ENCODE measurements around the gene GCK. TPM values are rescaled to one million over a fixed set of nuclear protein-coding genes. Genes with fewer than 3 reads are reported as not detected.

The GCK gene
- total and polyA plus RNA-seq, 2 donors = 0.24 to 0.30 TPM

DNA sequence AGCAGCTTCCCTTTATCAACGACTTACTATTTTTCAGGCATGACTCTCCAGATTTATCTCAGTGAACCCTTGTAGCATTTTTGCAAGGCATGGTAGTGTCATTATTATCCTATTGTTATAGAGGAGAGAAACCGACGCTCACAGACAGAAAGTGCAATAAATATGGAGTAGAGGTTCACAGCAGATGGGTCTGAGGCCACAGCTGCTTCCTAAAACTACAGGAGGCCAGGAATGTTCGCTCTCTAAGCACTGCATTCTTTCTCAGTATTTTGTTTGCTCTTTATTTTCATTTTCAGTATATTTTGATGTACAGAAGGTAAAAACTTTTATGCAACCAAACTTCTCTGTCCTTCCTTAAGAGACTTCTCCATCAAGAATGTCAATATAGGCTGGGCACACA, 89.6 kb downstream of the GCK start:
- Histone ChIP-seq H3K27ac (ENCODE audit: low read depth in 1 of 2, low read length in 1 of 2) (peak overlapping the region in 1 of 2 donors; percentile 100), H3K4me1 (ENCODE audit: control insufficient read depth in 2 of 2, insufficient read depth in 2 of 2, low read length in 2 of 2) (peaks cover 75 to 92% of the 10 kb centered on the region in 2 donors)
- 36% methylated on average over 4 of the region's 4 CpGs for WGBS

DNA sequence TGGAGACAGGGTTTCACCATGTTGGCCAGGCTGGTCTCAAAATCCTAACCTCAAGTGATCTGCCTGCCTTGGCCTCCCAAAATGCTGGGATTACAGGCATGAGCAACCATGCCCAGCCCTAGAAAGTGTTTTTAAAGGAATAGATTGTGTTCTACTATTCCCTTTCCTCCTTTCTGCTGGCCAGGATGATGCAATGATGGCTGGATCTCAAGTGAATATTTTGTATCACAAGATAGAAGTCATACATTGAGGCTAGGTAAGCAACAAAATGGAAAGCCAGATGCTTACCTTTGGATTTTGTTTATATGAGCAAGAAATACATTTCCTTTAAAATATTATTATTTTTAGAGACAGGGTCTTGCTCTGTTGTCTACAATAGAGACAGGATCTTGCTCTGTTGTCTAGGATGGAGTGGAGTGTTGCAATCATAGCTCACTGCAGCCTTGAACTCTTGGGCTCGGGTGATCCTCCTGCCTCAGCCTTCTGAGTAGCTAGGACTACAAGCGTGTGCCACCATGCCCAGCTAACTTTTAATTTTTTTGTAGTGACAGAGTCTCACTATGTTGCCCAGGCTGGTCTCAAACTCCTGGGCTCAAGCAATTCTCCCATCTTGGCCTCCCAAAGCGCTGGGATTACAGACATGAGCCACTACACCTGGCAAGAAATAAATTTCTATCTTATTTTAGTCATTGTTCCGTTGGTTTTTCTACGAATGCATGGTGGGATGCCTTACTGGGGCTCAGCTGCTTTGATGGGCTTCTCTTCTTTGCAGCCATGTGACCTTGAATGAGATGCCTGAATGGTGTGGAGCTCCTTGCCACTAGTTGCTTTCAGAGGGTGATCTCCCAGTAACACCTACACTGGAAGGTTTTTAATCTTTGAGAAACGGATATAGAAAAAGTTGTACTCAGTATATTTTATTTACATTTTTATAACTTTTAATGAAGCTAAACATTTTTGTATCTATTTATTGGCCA, 90.9 kb downstream of the GCK start:
- no peak overlapping the region for H3K4me3 ChIP-seq (ENCODE audit: low read length in 2 of 2)
- no peaks in the 10 kb centered on the region for H3K27me3 ChIP-seq (ENCODE audit: control insufficient read depth in 2 of 2, insufficient read depth in 1 of 2, low read length in 1 of 2)
- peak in 2 of 9 donors; percentile 56 to 82 for DNase-seq (ENCODE audit: low read depth in 6 of 9, low spot score in 9 of 9)
- H3K36me3 ChIP-seq (ENCODE audit: control insufficient read depth in 2 of 2, insufficient read depth in 2 of 2, low read length in 1 of 2) = no peaks in the 10 kb centered on the region
- H3K4me1 ChIP-seq (ENCODE audit: control insufficient read depth in 2 of 2, insufficient read depth in 2 of 2, low read length in 2 of 2) = peaks cover 81 to 99% of the 10 kb centered on the region in 2 donors
- H3K9me3 ChIP-seq (ENCODE audit: control insufficient read depth in 2 of 2, insufficient read depth in 1 of 2, low read length in 1 of 2) = peaks cover 0 to 10% of the 10 kb centered on the region in 2 donors
- H3K27ac ChIP-seq (ENCODE audit: low read depth in 1 of 2, low read length in 1 of 2) = peak overlapping the region; percentile 96 to 100
- 37% methylated on average over 6 of the region's 6 CpGs for WGBS

More for the DNA sequence above, 89.6 kb downstream of the GCK start:
- peaks cover 0 to 3% of the 10 kb centered on the region in 2 donors for H3K27me3 ChIP-seq (ENCODE audit: control insufficient read depth in 2 of 2, insufficient read depth in 1 of 2, low read length in 1 of 2)
- no peaks in the 10 kb centered on the region for H3K36me3 ChIP-seq (ENCODE audit: control insufficient read depth in 2 of 2, insufficient read depth in 2 of 2, low read length in 1 of 2)
- H3K4me3 ChIP-seq (ENCODE audit: low read length in 2 of 2) = no peak overlapping the region
- peaks cover 0 to 8% of the 10 kb centered on the region in 2 donors for H3K9me3 ChIP-seq (ENCODE audit: control insufficient read depth in 2 of 2, insufficient read depth in 1 of 2, low read length in 1 of 2)
- DNase-seq (ENCODE audit: low read depth in 6 of 9, low spot score in 9 of 9) = peak in 1 of 9 donors; percentile 32

DNA sequence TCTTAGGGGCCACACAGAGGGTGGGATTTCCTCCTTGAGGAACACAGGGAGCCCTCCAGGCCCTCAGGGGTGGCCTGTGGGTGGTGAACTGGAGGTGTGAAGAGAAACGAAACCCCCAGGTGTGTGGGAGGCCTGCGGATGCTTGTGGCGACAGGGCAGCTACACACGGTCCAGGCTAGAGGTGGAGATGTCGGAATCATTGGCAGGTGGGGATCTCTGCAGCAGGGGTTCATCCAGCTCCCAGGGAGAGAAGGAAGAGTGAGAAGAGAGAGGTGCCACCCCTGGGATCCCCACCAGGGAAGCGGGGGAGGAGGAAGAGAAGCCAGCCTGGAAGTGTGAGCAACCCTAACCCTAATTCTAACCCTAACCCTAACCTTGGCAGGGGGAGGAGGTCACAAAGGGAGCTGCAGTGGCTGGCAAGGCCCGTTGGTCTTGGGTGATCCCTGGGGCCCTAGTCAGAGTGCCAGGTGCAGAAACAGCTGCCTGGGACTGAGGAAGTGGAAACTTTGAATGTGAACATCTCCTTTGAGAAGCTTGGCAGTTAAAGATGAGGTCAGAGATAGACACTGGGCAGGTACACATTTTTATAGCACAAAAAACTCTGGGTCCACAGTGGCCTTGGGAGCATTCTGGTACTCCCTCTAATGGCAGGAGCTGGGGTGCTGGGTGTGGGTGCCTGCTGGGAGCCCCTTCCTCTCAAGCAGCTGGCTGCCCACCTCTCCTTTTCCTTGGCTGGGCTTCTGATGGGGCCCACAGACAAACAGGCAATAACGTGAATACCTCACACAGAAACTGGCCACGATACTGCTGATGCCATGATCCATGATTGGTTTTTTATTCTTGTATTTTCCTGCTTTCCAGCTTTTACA, 91.9 kb downstream of the GCK start:
- H3K27me3 ChIP-seq (ENCODE audit: control insufficient read depth in 2 of 2, insufficient read depth in 1 of 2, low read length in 1 of 2) = no peaks in the 10 kb centered on the region
- H3K4me1 ChIP-seq (ENCODE audit: control insufficient read depth in 2 of 2, insufficient read depth in 2 of 2, low read length in 2 of 2) = peaks cover 79 to 99% of the 10 kb centered on the region in 2 donors
- no peaks in the 10 kb centered on the region for H3K36me3 ChIP-seq (ENCODE audit: control insufficient read depth in 2 of 2, insufficient read depth in 2 of 2, low read length in 1 of 2)
- 13% methylated on average over 9 of the region's 9 CpGs for WGBS
- peaks cover 0 to 17% of the 10 kb centered on the region in 2 donors for H3K9me3 ChIP-seq (ENCODE audit: control insufficient read depth in 2 of 2, insufficient read depth in 1 of 2, low read length in 1 of 2)
- H3K4me3 ChIP-seq (ENCODE audit: low read length in 2 of 2) = peak overlapping the region in 1 of 2 donors; percentile 13
- H3K27ac ChIP-seq (ENCODE audit: low read depth in 1 of 2, low read length in 1 of 2) = peak overlapping the region; percentile 96 to 100
- peak in 8 of 9 donors; percentile 66 to 93 (median 82) for DNase-seq (ENCODE audit: low read depth in 6 of 9, low spot score in 9 of 9)

DNA sequence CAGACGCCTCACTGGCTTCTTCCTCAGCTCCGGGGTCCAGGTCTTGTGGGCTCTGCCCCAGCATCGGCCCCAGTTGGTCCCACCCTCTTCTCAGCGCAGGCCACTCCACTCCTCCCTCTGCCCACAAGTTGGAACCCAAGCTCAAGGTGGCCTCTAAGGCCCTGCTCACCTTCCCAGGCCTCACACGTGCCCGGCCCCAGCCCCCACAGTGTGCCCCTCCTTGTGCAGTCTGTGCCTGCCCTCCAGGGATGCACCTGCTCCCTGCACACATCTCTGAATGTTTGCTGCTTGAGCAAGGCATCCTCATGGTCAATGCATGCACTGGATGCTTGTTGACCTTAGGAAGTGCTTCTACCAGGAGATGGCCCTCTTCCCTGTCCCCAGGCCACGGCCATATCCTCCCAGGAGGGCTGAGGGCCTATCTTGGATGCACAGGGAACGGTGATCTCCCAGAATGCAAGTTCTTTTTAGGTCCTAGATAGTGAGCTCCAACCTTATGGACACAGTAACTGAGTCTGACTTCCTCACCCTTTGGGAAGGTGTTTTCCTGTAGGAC, 92.8 kb downstream of the GCK start:
- DNase-seq (ENCODE audit: low read depth in 6 of 9, low spot score in 9 of 9) = peak in 2 of 9 donors; percentile 58 to 76
- Histone ChIP-seq H3K4me3 (ENCODE audit: low read length in 2 of 2) (no peak overlapping the region), H3K27me3 (ENCODE audit: control insufficient read depth in 2 of 2, insufficient read depth in 1 of 2, low read length in 1 of 2) (no peaks in the 10 kb centered on the region), H3K36me3 (ENCODE audit: control insufficient read depth in 2 of 2, insufficient read depth in 2 of 2, low read length in 1 of 2) (no peaks in the 10 kb centered on the region), H3K27ac (ENCODE audit: low read depth in 1 of 2, low read length in 1 of 2) (peak overlapping the region; percentile 96 to 100), H3K9me3 (ENCODE audit: control insufficient read depth in 2 of 2, insufficient read depth in 1 of 2, low read length in 1 of 2) (peaks cover 0 to 17% of the 10 kb centered on the region in 2 donors), H3K4me1 (ENCODE audit: control insufficient read depth in 2 of 2, insufficient read depth in 2 of 2, low read length in 2 of 2) (peaks cover 80 to 99% of the 10 kb centered on the region in 2 donors)
- 63% methylated on average over 8 of the region's 8 CpGs for WGBS

DNA sequence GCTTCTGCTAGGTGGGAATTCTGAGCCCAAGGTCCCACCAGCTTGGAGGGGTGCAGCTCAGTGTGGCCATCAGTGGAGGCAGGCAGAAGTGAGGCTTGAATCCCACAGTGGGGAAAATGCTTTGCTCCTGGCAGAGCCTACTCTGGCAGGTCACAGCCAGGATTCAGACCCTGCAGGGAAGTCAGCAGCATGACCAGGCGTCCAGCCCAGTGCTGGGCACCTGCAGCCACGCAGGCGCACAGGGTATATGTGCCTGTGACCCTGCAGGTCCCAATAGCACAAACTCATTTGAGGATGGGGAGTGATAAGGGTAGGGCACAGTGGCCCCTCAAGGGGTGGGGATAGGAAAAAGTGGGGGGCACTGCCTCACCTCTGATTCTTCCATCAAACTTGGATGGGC, 93.5 kb downstream of the GCK start:
- peaks cover 0 to 17% of the 10 kb centered on the region in 2 donors for H3K9me3 ChIP-seq (ENCODE audit: control insufficient read depth in 2 of 2, insufficient read depth in 1 of 2, low read length in 1 of 2)
- no peak for DNase-seq (ENCODE audit: low read depth in 6 of 9, low spot score in 9 of 9)
- H3K4me3 ChIP-seq (ENCODE audit: low read length in 2 of 2) = no peak overlapping the region
- no peaks in the 10 kb centered on the region for H3K36me3 ChIP-seq (ENCODE audit: control insufficient read depth in 2 of 2, insufficient read depth in 2 of 2, low read length in 1 of 2)
- H3K27ac ChIP-seq (ENCODE audit: low read depth in 1 of 2, low read length in 1 of 2) = peak overlapping the region; percentile 96 to 100
- 97% methylated on average over 3 of the region's 3 CpGs for WGBS
- H3K4me1 ChIP-seq (ENCODE audit: control insufficient read depth in 2 of 2, insufficient read depth in 2 of 2, low read length in 2 of 2) = peaks cover 74 to 95% of the 10 kb centered on the region in 2 donors
- H3K27me3 ChIP-seq (ENCODE audit: control insufficient read depth in 2 of 2, insufficient read depth in 1 of 2, low read length in 1 of 2) = no peaks in the 10 kb centered on the region

DNA sequence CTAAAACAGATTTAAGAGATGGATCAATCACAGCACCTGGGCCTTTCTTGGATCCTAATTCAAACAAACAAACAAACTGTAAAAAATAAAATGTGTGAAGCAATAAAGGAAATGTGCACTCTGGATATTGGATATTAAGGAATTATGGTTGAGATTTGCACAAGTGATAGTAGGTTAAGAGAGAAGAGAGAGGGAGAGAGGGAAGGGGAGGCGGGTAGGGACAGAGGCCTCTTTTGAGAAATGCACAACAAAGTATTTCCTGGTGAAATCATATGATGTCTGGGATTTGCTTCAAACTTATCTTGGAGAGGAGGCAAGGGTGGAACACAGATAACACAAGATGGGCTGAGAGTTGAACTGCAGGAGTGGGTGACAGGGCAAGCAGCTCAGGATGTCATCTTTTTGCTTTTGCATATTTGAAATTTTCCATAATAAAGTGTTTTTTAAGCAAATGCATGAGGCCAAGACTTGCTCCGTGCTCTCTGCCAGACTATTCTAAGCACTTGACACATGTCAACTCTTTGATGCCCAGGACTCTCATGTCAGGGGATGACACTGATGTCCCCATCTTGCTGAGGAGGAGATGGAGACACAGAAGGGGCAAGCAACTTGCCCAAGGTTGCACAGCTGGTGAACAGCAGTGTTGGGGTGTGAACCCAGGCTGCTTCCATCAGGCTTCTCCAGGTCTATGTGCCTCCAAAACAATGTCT, 94.2 kb downstream of the GCK start:
- H3K27me3 ChIP-seq (ENCODE audit: control insufficient read depth in 2 of 2, insufficient read depth in 1 of 2, low read length in 1 of 2) = no peaks in the 10 kb centered on the region
- H3K36me3 ChIP-seq (ENCODE audit: control insufficient read depth in 2 of 2, insufficient read depth in 2 of 2, low read length in 1 of 2) = no peaks in the 10 kb centered on the region
- peaks cover 0 to 17% of the 10 kb centered on the region in 2 donors for H3K9me3 ChIP-seq (ENCODE audit: control insufficient read depth in 2 of 2, insufficient read depth in 1 of 2, low read length in 1 of 2)
- DNase-seq (ENCODE audit: low read depth in 6 of 9, low spot score in 9 of 9) = peak in 1 of 9 donors; percentile 33
- WGBS = 80% methylated on average over 2 of the region's 2 CpGs
- H3K4me1 ChIP-seq (ENCODE audit: control insufficient read depth in 2 of 2, insufficient read depth in 2 of 2, low read length in 2 of 2) = peaks cover 69 to 89% of the 10 kb centered on the region in 2 donors
- no peak overlapping the region for H3K4me3 ChIP-seq (ENCODE audit: low read length in 2 of 2)
- H3K27ac ChIP-seq (ENCODE audit: low read depth in 1 of 2, low read length in 1 of 2) = peak overlapping the region; percentile 32 to 100

DNA sequence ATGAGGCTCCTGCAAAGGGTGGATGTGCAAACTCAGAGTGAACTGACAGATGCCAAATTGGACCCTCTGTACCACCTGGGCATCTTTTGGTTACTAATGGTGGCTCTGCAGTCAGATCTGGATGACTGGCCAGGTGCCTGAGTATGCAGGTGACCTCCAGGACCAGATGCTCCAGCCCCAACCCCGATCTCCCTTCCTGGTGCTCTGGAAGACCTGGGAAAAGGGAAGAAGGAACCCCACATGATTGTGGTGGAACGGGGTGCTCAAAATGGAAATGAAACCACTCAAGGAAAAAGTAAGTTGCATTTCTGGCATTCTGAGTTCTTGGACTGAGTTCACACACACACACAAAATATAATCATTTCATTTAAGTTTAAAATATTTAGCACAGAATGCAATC, 94.9 kb downstream of the GCK start:
- peaks cover 0 to 17% of the 10 kb centered on the region in 2 donors for H3K9me3 ChIP-seq (ENCODE audit: control insufficient read depth in 2 of 2, insufficient read depth in 1 of 2, low read length in 1 of 2)
- no peaks in the 10 kb centered on the region for H3K36me3 ChIP-seq (ENCODE audit: control insufficient read depth in 2 of 2, insufficient read depth in 2 of 2, low read length in 1 of 2)
- H3K4me1 ChIP-seq (ENCODE audit: control insufficient read depth in 2 of 2, insufficient read depth in 2 of 2, low read length in 2 of 2) = peaks cover 64 to 84% of the 10 kb centered on the region in 2 donors
- WGBS = 93% methylated on average over 2 of the region's 2 CpGs
- H3K27ac ChIP-seq (ENCODE audit: low read depth in 1 of 2, low read length in 1 of 2) = peak overlapping the region; percentile 36 to 100
- no peak for DNase-seq (ENCODE audit: low read depth in 6 of 9, low spot score in 9 of 9)
- H3K4me3 ChIP-seq (ENCODE audit: low read length in 2 of 2) = no peak overlapping the region
- H3K27me3 ChIP-seq (ENCODE audit: control insufficient read depth in 2 of 2, insufficient read depth in 1 of 2, low read length in 1 of 2) = no peaks in the 10 kb centered on the region
